GM23248 (cell line): ENCODE measurements around the gene NCF2. TPM values are rescaled to one million over a fixed set of nuclear protein-coding genes. Genes with fewer than 3 reads are reported as not detected.

ENCODE experiments used
- DNase-seq: peaks from one replicate; pipeline ENCODE4 v3.0.0-alpha.2; 2015
- H2AFZ ChIP-seq: fragments of 200-600 bp; sonication (generic); 2 replicates; pipeline ENCODE4 v1.6.1; 2016; ENCODE audit warnings: antibody characterized with exemption
- H3F3A ChIP-seq: fragments of 200-600 bp; sonication (generic); 2 replicates; pipeline ENCODE4 v1.6.1; 2016; ENCODE audit warnings: mild to moderate bottlenecking, antibody characterized with exemption, mixed run types; ENCODE audit not compliant: insufficient read depth
- H3K27ac ChIP-seq: fragments of 200-600 bp; sonication (generic); 2 replicates; pipeline ENCODE4 v1.5.1; 2016; ENCODE audit warnings: mild to moderate bottlenecking
- H3K27me3 ChIP-seq: fragments of 200-600 bp; sonication (generic); replicated peaks from 2 replicates; pipeline ENCODE4 v1.6.1; 2016; ENCODE audit warnings: mild to moderate bottlenecking; ENCODE audit not compliant: insufficient read depth
- H3K36me3 ChIP-seq: fragments of 200-600 bp; sonication (generic); 2 replicates; pipeline ENCODE4 v1.6.1; 2016; ENCODE audit warnings: low read depth, mild to moderate bottlenecking
- H3K4me1 ChIP-seq: fragments of 200-600 bp; sonication (generic); 2 replicates; pipeline ENCODE4 v1.6.1; 2016; ENCODE audit warnings: mild to moderate bottlenecking; ENCODE audit not compliant: insufficient read depth
- H3K4me2 ChIP-seq: fragments of 200-600 bp; sonication (generic); one replicate; pipeline ENCODE4 v1.6.1; 2016; ENCODE audit warnings: mild to moderate bottlenecking; ENCODE audit not compliant: unreplicated experiment
- H3K4me3 ChIP-seq: fragments of 200-600 bp; sonication (generic); 2 replicates; pipeline ENCODE4 v1.5.1; 2016; ENCODE audit warnings: mild to moderate bottlenecking
- H3K79me2 ChIP-seq: fragments of 200-600 bp; sonication (generic); 2 replicates; pipeline ENCODE4 v1.6.1; 2016; ENCODE audit warnings: mild to moderate bottlenecking; ENCODE audit not compliant: insufficient read depth
- H3K9ac ChIP-seq: fragments of 200-600 bp; sonication (generic); 2 replicates; pipeline ENCODE4 v1.6.1; 2016; ENCODE audit warnings: mild to moderate bottlenecking
- H3K9me2 ChIP-seq: fragments of 200-600 bp; sonication (generic); 2 replicates; pipeline ENCODE4 v1.6.1; 2016; ENCODE audit warnings: mixed run types, mild to moderate bottlenecking, moderate library complexity; ENCODE audit not compliant: insufficient read depth
- H3K9me3 ChIP-seq: fragments of 200-600 bp; sonication (generic); one replicate; pipeline ENCODE4 v1.6.1; 2017; ENCODE audit warnings: low read depth
- H4K20me1 ChIP-seq: fragments of 200-600 bp; sonication (generic); 2 replicates; pipeline ENCODE4 v1.6.0; 2016; ENCODE audit not compliant: insufficient read depth
- EZH2 ChIP-seq: fragments of 200-600 bp; sonication (generic); IDR thresholded peaks from 2 replicates; pipeline ENCODE4 v1.6.1; 2018; ENCODE audit warnings: antibody characterized with exemption, mild to moderate bottlenecking; ENCODE audit not compliant: insufficient read depth, poor library complexity, severe bottlenecking
- EZH2phosphoT487 ChIP-seq: fragments of 200-600 bp; sonication (generic); IDR thresholded peaks from 2 replicates; pipeline ENCODE4 v1.6.1; 2018; ENCODE audit warnings: antibody characterized with exemption, moderate library complexity, mild to moderate bottlenecking, low read depth; ENCODE audit not compliant: insufficient read depth
- WGBS, 2 experiments: methylation state at CpG; one replicate each; pipeline ENCODE4 v1.1.6; 2015 to 2017; ENCODE audit warnings: low lambda C conversion rate in 2 of 2, low coverage in 1 of 2; ENCODE audit errors: missing lambda C conversion rate in 2 of 2; 5-methylcytosine and 5-hydroxymethylcytosine counted together
- in situ Hi-C: fragments of 300-500 bp; cut with MboI; formaldehyde crosslinking; loops from 2 replicates; pipeline ENCODE4 v1.15.0; 2020
- polyA plus RNA-seq: library from polyadenylated mRNA; unstranded; fragments of >200 nt; fragmentation: Nextera tagmentation; extraction: Ambion mirVana; gene quantifications from 2 replicates; pipeline ENCODE4 v1.2.1, GENCODE V29; 2016
- total RNA-seq: library from RNA; depleted of rRNA; stranded (reverse); fragments of >200 nt; shearing (Covaris generic); gene quantifications from 2 replicates; pipeline ENCODE4 v1.2.3, GENCODE V29; 2014

NCF2 gene
- total and polyA plus RNA-seq, 2 experiments from 2014 or later = 0.41 TPM; not detected in 1

GRCh38 chr1:183586455-183586854 lies 3.8 kb downstream of the NCF2 start:
- no peak overlapping the region for H3K27ac ChIP-seq
- no peak overlapping the region for H3K9ac ChIP-seq
- no peak overlapping the region for H2AFZ ChIP-seq
- TF ChIP-seq EZH2 (no peak), EZH2phosphoT487 (no peak)
- no peaks in the 10 kb centered on the region for H3K36me3 ChIP-seq
- no peak overlapping the region for H3K4me3 ChIP-seq
- H3K4me2 ChIP-seq = no peak overlapping the region
- WGBS, 2 experiments = 88 to 95% methylated on average over 1 of the region's 1 CpG
- peaks cover 5% of the 10 kb centered on the region; the same call in 1 of the 2 replicates for H3F3A ChIP-seq
- H3K9me3 ChIP-seq = no peaks in the 10 kb centered on the region
- no peaks in the 10 kb centered on the region for H3K4me1 ChIP-seq
- H3K9me2 ChIP-seq = no peaks in the 10 kb centered on the region
- no peak for DNase-seq
- H3K27me3 ChIP-seq = no peaks in the 10 kb centered on the region
- H3K79me2 ChIP-seq = no peaks in the 10 kb centered on the region
- H4K20me1 ChIP-seq = no peaks in the 10 kb centered on the region
- in situ Hi-C loops = no loop called here

- Histone ChIP-seq H3K27ac (no peak overlapping the region), H3K9me3 (no peaks in the 10 kb centered on the region), H3K4me3 (no peak overlapping the region), H3K9ac (no peak overlapping the region), H3K9me2 (no peaks in the 10 kb centered on the region), H3K4me2 (no peak overlapping the region), H3K27me3 (no peaks in the 10 kb centered on the region), H3F3A (peaks cover 5% of the 10 kb centered on the region; the same call in 1 of the 2 replicates), H4K20me1 (no peaks in the 10 kb centered on the region), H3K36me3 (no peaks in the 10 kb centered on the region), H2AFZ (no peak overlapping the region), H3K4me1 (no peaks in the 10 kb centered on the region), H3K79me2 (no peaks in the 10 kb centered on the region)
- TF ChIP-seq EZH2 = no peak
- TF ChIP-seq EZH2phosphoT487 = no peak
- DNase-seq = no peak
- WGBS, 2 experiments = 67 to 69% methylated on average over 6 of the region's 6 CpGs
- in situ Hi-C loops = no loop called here
Measured at GRCh38 chr1:183585038-183585437, 5.2 kb downstream of the NCF2 start.

GRCh38 chr1:183584147-183584546 lies 6.1 kb downstream of the NCF2 start:
- Histone ChIP-seq H3K79me2 (no peaks in the 10 kb centered on the region), H3K4me1 (no peaks in the 10 kb centered on the region), H2AFZ (no peak overlapping the region), H3K4me3 (no peak overlapping the region), H3F3A (peaks cover 5% of the 10 kb centered on the region; the same call in 1 of the 2 replicates), H3K36me3 (no peaks in the 10 kb centered on the region), H3K9me2 (no peaks in the 10 kb centered on the region), H3K27ac (no peak overlapping the region), H3K9ac (no peak overlapping the region), H3K4me2 (no peak overlapping the region), H3K27me3 (no peaks in the 10 kb centered on the region), H4K20me1 (no peaks in the 10 kb centered on the region), H3K9me3 (no peaks in the 10 kb centered on the region)
- no peak for DNase-seq
- WGBS, 2 experiments = 68 to 71% methylated on average over 5 of the region's 5 CpGs
- in situ Hi-C loops = no loop called here
- no peak for TF ChIP-seq EZH2
- TF ChIP-seq EZH2phosphoT487 = no peak

- TF ChIP-seq EZH2 (no peak), EZH2phosphoT487 (no peak)
- Histone ChIP-seq H3K4me1 (no peaks in the 10 kb centered on the region), H3K36me3 (no peaks in the 10 kb centered on the region), H3K9me2 (no peaks in the 10 kb centered on the region), H3K4me2 (no peak overlapping the region), H3K4me3 (no peak overlapping the region), H4K20me1 (no peaks in the 10 kb centered on the region), H3K27ac (no peak overlapping the region), H3K9me3 (no peaks in the 10 kb centered on the region), H3K79me2 (no peaks in the 10 kb centered on the region), H3F3A (peaks cover 5% of the 10 kb centered on the region; the same call in 1 of the 2 replicates), H2AFZ (no peak overlapping the region), H3K9ac (no peak overlapping the region), H3K27me3 (no peaks in the 10 kb centered on the region)
- 70 to 72% methylated on average over 6 of the region's 6 CpGs for WGBS, 2 experiments
- DNase-seq = peak; percentile 58
- in situ Hi-C loops = no loop called here
Measured at GRCh38 chr1:183583466-183583865, 6.8 kb downstream of the NCF2 start.

- TF ChIP-seq EZH2phosphoT487 (no peak), EZH2 (no peak)
- H3K79me2 ChIP-seq = no peaks in the 10 kb centered on the region
- no peaks in the 10 kb centered on the region for H3K4me1 ChIP-seq
- in situ Hi-C loops = no loop called here
- H3K9ac ChIP-seq = no peak overlapping the region
- DNase-seq = no peak
- H3K4me2 ChIP-seq = no peak overlapping the region
- no peak overlapping the region for H3K27ac ChIP-seq
- no peak overlapping the region for H3K4me3 ChIP-seq
- no peaks in the 10 kb centered on the region for H3K9me3 ChIP-seq
- no peaks in the 10 kb centered on the region for H3K27me3 ChIP-seq
- H3K36me3 ChIP-seq = no peaks in the 10 kb centered on the region
- H4K20me1 ChIP-seq = no peaks in the 10 kb centered on the region
- H2AFZ ChIP-seq = no peak overlapping the region
- H3K9me2 ChIP-seq = no peaks in the 10 kb centered on the region
- peaks cover 5% of the 10 kb centered on the region; the same call in 1 of the 2 replicates for H3F3A ChIP-seq
- 87 to 92% methylated on average over 12 of the region's 12 CpGs for WGBS, 2 experiments
Measured at GRCh38 chr1:183582021-183582713, 8.1 kb downstream of the NCF2 start.
